Endothelial cell of umbilical vein (primary cell): ENCODE data around the gene HINT1. TPM values are rescaled to one million over a fixed set of nuclear protein-coding genes. Genes with fewer than 3 reads are reported as not detected.

Source experiments
- BruUV-seq: library from RNA; stranded (reverse); fragments of 400-500 nt; replicated peaks from 2 replicates; lab custom pipeline; 2021; lab: Mats Ljungman, UMichigan
- CTCF ChIA-PET: fragments of 300-600, 350-600 bp; sonication (Branson Sonifier 250); formaldehyde crosslinking; loops from one replicate; lab custom pipeline; 2021; ENCODE audit warnings: antibody characterized with exemption, inconsistent platforms; lab: Charles Lee
- POLR2A ChIA-PET: fragments of 300-600, 350-600 bp; sonication (Branson Sonifier 250); formaldehyde crosslinking; loops from one replicate; lab custom pipeline; 2021; ENCODE audit warnings: antibody characterized with exemption, inconsistent platforms; lab: Charles Lee
- DNase-seq: peaks from one replicate; pipeline ENCODE4 v3.0.0-alpha.2; 2011; ENCODE audit warnings: low read depth, low spot score
- FAIRE-seq: peaks from 2 replicates; lab custom pipeline; 2011; peaks lifted over from hg19 to GRCh38; lab: Jason Lieb, UNC
- H2AFZ ChIP-seq: 2 replicates; pipeline ENCODE4 v1.6.0; 2012; ENCODE audit warnings: low read depth, low read length, control low read depth, inconsistent platforms
- H3K27ac ChIP-seq: 2 replicates; pipeline ENCODE4 v1.5.1; 2011; ENCODE audit warnings: low read depth, mild to moderate bottlenecking, control low read depth, low read length, moderate library complexity; ENCODE audit not compliant: insufficient read depth
- H3K27me3 ChIP-seq, 2 experiments: 2 replicates each; pipeline versions ENCODE4 v1.6.0 to v1.6.1; 2011; ENCODE audit warnings: low read length in 2 of 2, mixed read lengths in 1 of 2; ENCODE audit not compliant: control insufficient read depth in 2 of 2, insufficient read depth in 2 of 2
- H3K36me3 ChIP-seq, 2 experiments: 2 replicates in 1 of 2; 3 replicates in 1 of 2; pipeline ENCODE4 v1.5.1; 2011; ENCODE audit warnings: low read length in 2 of 2, mild to moderate bottlenecking in 1 of 2, moderate library complexity in 1 of 2; ENCODE audit not compliant: control insufficient read depth in 2 of 2, insufficient read depth in 2 of 2; ENCODE audit errors: extremely low read depth in 1 of 2
- H3K4me1 ChIP-seq: 3 replicates; pipeline ENCODE4 v1.5.1; 2011; ENCODE audit warnings: mild to moderate bottlenecking, low read length; ENCODE audit not compliant: control insufficient read depth, insufficient read depth; ENCODE audit errors: extremely low read depth
- H3K4me2 ChIP-seq: 2 replicates; pipeline ENCODE4 v1.6.1; 2011; ENCODE audit warnings: low read length, control low read depth, mixed read lengths; ENCODE audit not compliant: insufficient read depth
- H3K4me3 ChIP-seq, 3 experiments: fragments of 200-600 bp in 1 of 3; sonication (generic), shearing (Covaris generic) in 1 of 3; replicated peaks in 1 of 3; 2 replicates each; pipeline ENCODE4 v1.5.1; 2011 to 2016; ENCODE audit warnings: control low read depth in 3 of 3, low read length in 3 of 3, mild to moderate bottlenecking in 2 of 3, inconsistent platforms in 1 of 3, low read depth in 1 of 3, moderate library complexity in 1 of 3; ENCODE audit not compliant: insufficient read depth in 1 of 3
- H3K79me2 ChIP-seq: 2 replicates; pipeline ENCODE4 v1.6.0; 2012; ENCODE audit warnings: low read length, inconsistent platforms; ENCODE audit not compliant: control insufficient read depth, insufficient read depth
- H3K9ac ChIP-seq: replicated peaks from 2 replicates; pipeline ENCODE3; 2011; ENCODE audit warnings: low read length, control low read depth; ENCODE audit not compliant: insufficient read depth; ENCODE audit errors: extremely low read depth
- H3K9me1 ChIP-seq: replicated peaks from 3 replicates; pipeline ENCODE4 v1.6.0; 2011; ENCODE audit warnings: mild to moderate bottlenecking, low read length; ENCODE audit not compliant: control insufficient read depth, insufficient read depth; ENCODE audit errors: extremely low read depth
- H3K9me3 ChIP-seq: replicated peaks from 2 replicates; pipeline ENCODE4 v1.5.1; 2012; ENCODE audit warnings: low read length, inconsistent platforms; ENCODE audit not compliant: control insufficient read depth, insufficient read depth
- H4K20me1 ChIP-seq: replicated peaks from 2 replicates; pipeline ENCODE3; 2011; ENCODE audit warnings: mild to moderate bottlenecking, low read length; ENCODE audit not compliant: control insufficient read depth, insufficient read depth; ENCODE audit errors: extremely low read depth
- EZH2 ChIP-seq: IDR thresholded peaks from 2 replicates; pipeline ENCODE4 v1.6.1; 2012; ENCODE audit warnings: borderline replicate concordance, low read depth, mild to moderate bottlenecking, moderate library complexity, low read length, inconsistent platforms; ENCODE audit not compliant: severe bottlenecking
- FOS ChIP-seq: IDR thresholded peaks from 2 replicates; pipeline ENCODE4 v1.6.1; 2011; ENCODE audit warnings: mild to moderate bottlenecking, low read length, moderate library complexity, borderline replicate concordance; ENCODE audit not compliant: insufficient read depth
- GATA2 ChIP-seq: IDR thresholded peaks from 2 replicates; pipeline ENCODE4 v1.7.0; 2011; ENCODE audit warnings: low read depth, mild to moderate bottlenecking, moderate library complexity, mixed read lengths, low read length; ENCODE audit not compliant: insufficient read length, insufficient read depth
- JUN ChIP-seq: IDR thresholded peaks from 2 replicates; pipeline ENCODE4 v1.6.1; 2011; ENCODE audit warnings: borderline replicate concordance, low read depth; ENCODE audit not compliant: insufficient read length, insufficient read depth
- MAX ChIP-seq: IDR thresholded peaks from 2 replicates; pipeline ENCODE4 v1.6.1; 2011; ENCODE audit not compliant: insufficient read depth, insufficient read length
- MYC ChIP-seq: IDR thresholded peaks from one replicate; pipeline ENCODE4 v1.6.1; 2011; ENCODE audit warnings: mild to moderate bottlenecking, low read depth, low read length
- POLR2A ChIP-seq: IDR thresholded peaks from 2 replicates; pipeline ENCODE4 v1.6.1; 2012; ENCODE audit warnings: low read depth, mild to moderate bottlenecking, control low read depth, low read length
- POLR2AphosphoS5 ChIP-seq: IDR thresholded peaks from 2 replicates; pipeline ENCODE4 v1.6.1; 2012; ENCODE audit warnings: low read depth, mild to moderate bottlenecking, control low read depth, low read length, moderate library complexity; ENCODE audit not compliant: insufficient read depth
- dilution Hi-C: fragments of 300-500 bp; cut with MboI; formaldehyde crosslinking; loops from one replicate; pipeline ENCODE4 v1.15.0; 2019; ENCODE audit warnings: low sequenced_read_pairs; ENCODE audit not compliant: extremely low pct_ligation_motif_present
- intact Hi-C: fragments of 100-400 bp; cut with micrococcal nuclease; formaldehyde crosslinking; loops from one replicate; pipeline ENCODE4 v1.10.0; 2022
- polyA plus RNA-seq, 4 experiments: library from polyadenylated mRNA; depleted of rRNA in 3 of 4; stranded (reverse) in 3 of 4; unstranded in 1 of 4; fragments of >200 nt; gene quantifications; 2 replicates each; pipeline versions ENCODE4 v1.2.1 to v1.2.3, GENCODE V29; 2011 to 2012; ENCODE audit warnings: missing spikeins in 1 of 4
- total RNA-seq: library from RNA; stranded (reverse); gene quantifications from 2 replicates; pipeline ENCODE4 v1.2.3, GENCODE V29; 2021
- TF ChIP-seq, protein P1 (sequence below), 2 donors: IDR thresholded peaks; 1 replicate in 1 of 2; 2 replicates in 1 of 2; pipeline ENCODE4 v1.5.1; 2011; ENCODE audit warnings: low read length in 2 of 2, mild to moderate bottlenecking in 2 of 2, moderate library complexity in 2 of 2, control low read depth in 1 of 2, inconsistent platforms in 1 of 2, low read depth in 1 of 2; ENCODE audit not compliant: insufficient read depth in 1 of 2; ENCODE audit errors: extremely low read depth in 1 of 2

HINT1 gene
- total and polyA plus RNA-seq, 2 donors (not counting 3 experiments of a cell fraction or from before 2014, with no cell fraction given), result 221 to 423 TPM

GRCh38 chr5:131196331-131196730 is 31.3 kb upstream of the HINT1 start:
- peaks cover 6% of the 10 kb centered on the region for H3K4me1 ChIP-seq
- intact Hi-C loops, result no loop called here
- H3K4me3 ChIP-seq, result no peak overlapping the region
- no peaks in the 10 kb centered on the region for H3K79me2 ChIP-seq
- no peak overlapping the region for H3K27ac ChIP-seq
- dilution Hi-C loops, result no loop called here
- no peaks in the 10 kb centered on the region for H3K36me3 ChIP-seq
- no peak for FAIRE-seq
- BruUV-seq, result no TSS peak
- POLR2A ChIA-PET, result no interaction called here
- H3K9ac ChIP-seq, result no peak overlapping the region
- H3K9me1 ChIP-seq, result no peaks in the 10 kb centered on the region
- H2AFZ ChIP-seq, result no peak overlapping the region
- DNase-seq, result no peak
- TF ChIP-seq EZH2 (no peak), JUN (no peak), FOS (no peak), GATA2 (no peak), MAX (no peak), MYC (no peak), POLR2AphosphoS5 (no peak), POLR2A (no peak)
- TF ChIP-seq, protein P1, sequence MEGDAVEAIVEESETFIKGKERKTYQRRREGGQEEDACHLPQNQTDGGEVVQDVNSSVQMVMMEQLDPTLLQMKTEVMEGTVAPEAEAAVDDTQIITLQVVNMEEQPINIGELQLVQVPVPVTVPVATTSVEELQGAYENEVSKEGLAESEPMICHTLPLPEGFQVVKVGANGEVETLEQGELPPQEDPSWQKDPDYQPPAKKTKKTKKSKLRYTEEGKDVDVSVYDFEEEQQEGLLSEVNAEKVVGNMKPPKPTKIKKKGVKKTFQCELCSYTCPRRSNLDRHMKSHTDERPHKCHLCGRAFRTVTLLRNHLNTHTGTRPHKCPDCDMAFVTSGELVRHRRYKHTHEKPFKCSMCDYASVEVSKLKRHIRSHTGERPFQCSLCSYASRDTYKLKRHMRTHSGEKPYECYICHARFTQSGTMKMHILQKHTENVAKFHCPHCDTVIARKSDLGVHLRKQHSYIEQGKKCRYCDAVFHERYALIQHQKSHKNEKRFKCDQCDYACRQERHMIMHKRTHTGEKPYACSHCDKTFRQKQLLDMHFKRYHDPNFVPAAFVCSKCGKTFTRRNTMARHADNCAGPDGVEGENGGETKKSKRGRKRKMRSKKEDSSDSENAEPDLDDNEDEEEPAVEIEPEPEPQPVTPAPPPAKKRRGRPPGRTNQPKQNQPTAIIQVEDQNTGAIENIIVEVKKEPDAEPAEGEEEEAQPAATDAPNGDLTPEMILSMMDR (IDR thresholded peaks at IDR 0.05; ENCODE audit: extremely low read depth in 1 of 2, insufficient read depth in 1 of 2, low read depth in 1 of 2, low read length in 2 of 2), result no peak
- no peaks in the 10 kb centered on the region for H4K20me1 ChIP-seq
- no peak overlapping the region for H3K4me2 ChIP-seq
- no peaks in the 10 kb centered on the region for H3K27me3 ChIP-seq
- CTCF ChIA-PET, result interaction anchor here (0.5 to 1.1 kb wide), 2 partner anchors 11 to 25 kb away, joined by 3 read pairs; no protein-coding TSS in a partner anchor
- H3K9me3 ChIP-seq, result no peaks in the 10 kb centered on the region
